Neuronal stem cell (in vitro differentiated cells): Measurements from ENCODE around the gene SARS2.

ENCODE experiments used
- DNase-seq: peaks from one replicate; pipeline ENCODE4 v3.0.0-alpha.2; 2013; ENCODE audit warnings: low spot score
- H2AFZ ChIP-seq: one replicate; pipeline ENCODE4 v1.6.1; 2013; ENCODE audit warnings: mild to moderate bottlenecking, low read length, inconsistent platforms
- H2AK5ac ChIP-seq: 2 replicates; pipeline ENCODE4 v1.6.1; 2013; ENCODE audit warnings: low read depth, mild to moderate bottlenecking, inconsistent platforms, low read length, moderate library complexity, mixed read lengths
- H2BK120ac ChIP-seq: 2 replicates; pipeline ENCODE4 v1.6.1; 2013; ENCODE audit warnings: low read depth, mild to moderate bottlenecking, inconsistent platforms, low read length, moderate library complexity, mixed read lengths
- H2BK12ac ChIP-seq: one replicate; pipeline ENCODE4 v1.6.1; 2013; ENCODE audit warnings: low read length, inconsistent platforms
- H2BK15ac ChIP-seq: 2 replicates; pipeline ENCODE4 v1.6.1; 2013; ENCODE audit warnings: mild to moderate bottlenecking, low read length, inconsistent platforms, mixed read lengths
- H2BK5ac ChIP-seq: one replicate; pipeline ENCODE4 v1.6.1; 2013; ENCODE audit warnings: inconsistent platforms, mild to moderate bottlenecking, low read length, moderate library complexity
- H3K14ac ChIP-seq: one replicate; pipeline ENCODE4 v1.6.1; 2013; ENCODE audit warnings: low read length, inconsistent platforms
- H3K18ac ChIP-seq: 2 replicates; pipeline ENCODE4 v1.6.1; 2013; ENCODE audit warnings: low read length, inconsistent platforms
- H3K23ac ChIP-seq: 2 replicates; pipeline ENCODE4 v1.6.1; 2013; ENCODE audit warnings: low read depth, mild to moderate bottlenecking, mixed read lengths, low read length, inconsistent platforms; ENCODE audit not compliant: poor library complexity
- H3K27ac ChIP-seq: replicated peaks from 3 replicates; pipeline ENCODE4 v1.5.1; 2013; ENCODE audit warnings: low read length, inconsistent platforms
- H3K27me3 ChIP-seq, 3 experiments: 2 replicates each; pipeline ENCODE4 v1.6.1; 2013; ENCODE audit warnings: low read length in 3 of 3, mild to moderate bottlenecking in 2 of 3, inconsistent platforms in 1 of 3, low read depth in 1 of 3, mixed read lengths in 1 of 3, moderate library complexity in 1 of 3; ENCODE audit not compliant: control insufficient read depth in 3 of 3, insufficient read depth in 3 of 3
- H3K36me3 ChIP-seq, 2 donors: replicated peaks in 1 of 2; 2 replicates each; pipeline ENCODE4 v1.6.1; 2013; ENCODE audit warnings: low read length in 2 of 2; ENCODE audit not compliant: control insufficient read depth in 2 of 2, insufficient read depth in 2 of 2
- H3K4ac ChIP-seq: 2 replicates; pipeline ENCODE4 v1.6.1; 2013; ENCODE audit warnings: inconsistent platforms, mild to moderate bottlenecking, low read length, moderate library complexity
- H3K4me1 ChIP-seq, 2 donors: 1 replicate in 1 of 2; 2 replicates in 1 of 2; pipeline ENCODE4 v1.6.1; 2013; ENCODE audit warnings: low read length in 2 of 2, low read depth in 1 of 2; ENCODE audit not compliant: control insufficient read depth in 2 of 2, insufficient read depth in 1 of 2
- H3K4me2 ChIP-seq: one replicate; pipeline ENCODE4 v1.6.1; 2013; ENCODE audit warnings: mild to moderate bottlenecking, low read length, inconsistent platforms; ENCODE audit not compliant: insufficient read depth, poor library complexity, severe bottlenecking
- H3K4me3 ChIP-seq, 2 donors: 2 replicates each; pipeline ENCODE4 v1.5.1; 2013; ENCODE audit warnings: low read length in 2 of 2, mild to moderate bottlenecking in 2 of 2, inconsistent platforms in 1 of 2, moderate library complexity in 1 of 2
- H3K79me1 ChIP-seq: one replicate; pipeline ENCODE4 v1.6.1; 2013; ENCODE audit warnings: low read depth, mild to moderate bottlenecking, inconsistent platforms, low read length, moderate library complexity
- H3K9ac ChIP-seq: one replicate; pipeline ENCODE4 v1.6.1; 2013; ENCODE audit warnings: mild to moderate bottlenecking, low read depth, low read length, inconsistent platforms; ENCODE audit not compliant: poor library complexity
- H3K9me3 ChIP-seq, 2 donors: replicated peaks in 1 of 2; 2 replicates each; pipeline versions ENCODE3 to v1.6.1; 2013; ENCODE audit warnings: low read length in 2 of 2, mild to moderate bottlenecking in 2 of 2, inconsistent platforms in 1 of 2, low read depth in 1 of 2, mixed read lengths in 1 of 2, moderate library complexity in 1 of 2; ENCODE audit not compliant: control insufficient read depth in 2 of 2, insufficient read depth in 1 of 2
- H4K8ac ChIP-seq: one replicate; pipeline ENCODE4 v1.6.1; 2013; ENCODE audit warnings: low read depth, mild to moderate bottlenecking, inconsistent platforms, low read length, moderate library complexity
- H4K91ac ChIP-seq: one replicate; pipeline ENCODE4 v1.6.1; 2013; ENCODE audit warnings: low read length, low read depth, mild to moderate bottlenecking, inconsistent platforms; ENCODE audit not compliant: poor library complexity
- WGBS, 2 donors: extraction: QIAGEN DNeasy Blood & Tissue Kit; methylation state at CpG; one replicate each; pipeline ENCODE4 v1.1.7; 2013; ENCODE audit warnings: missing lambda C conversion rate in 2 of 2, mixed read lengths in 1 of 2; ENCODE audit not compliant: insufficient read length in 2 of 2, insufficient replicate concordance in 1 of 2; ENCODE audit errors: extremely low coverage in 2 of 2; 5-methylcytosine and 5-hydroxymethylcytosine counted together

SARS2 gene

DNA sequence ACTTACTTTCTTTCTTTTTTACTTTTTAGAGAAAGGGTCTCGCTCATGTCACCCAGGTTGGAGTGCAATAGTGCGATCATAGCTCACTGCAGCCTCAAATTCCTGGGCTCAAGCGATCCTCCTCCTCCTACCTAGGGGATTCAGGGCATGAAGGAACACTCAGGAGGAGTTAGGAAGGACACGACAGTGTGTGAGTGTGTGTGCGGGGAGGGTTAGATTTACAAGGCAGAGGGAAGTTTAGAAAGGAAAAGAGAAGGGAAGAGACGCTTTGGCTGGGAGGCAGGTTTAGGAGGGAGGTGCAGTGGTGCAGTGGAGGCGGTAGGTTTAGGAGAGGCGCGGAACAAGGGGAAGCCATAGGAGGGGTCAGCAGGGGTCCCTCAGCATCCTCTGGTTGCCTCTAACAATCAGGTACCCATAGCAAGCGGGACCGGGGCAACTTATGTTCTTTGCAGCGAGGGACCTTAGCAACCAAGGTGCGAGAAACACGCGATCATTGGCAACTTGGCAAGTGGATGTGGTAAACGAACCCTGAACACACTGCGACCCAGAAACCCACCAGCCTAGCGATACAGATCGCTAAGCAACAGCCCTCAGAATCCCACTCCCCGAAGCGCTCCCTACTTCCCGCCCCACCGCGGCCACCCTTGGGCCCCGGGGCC lies 31.6 kb downstream of the SARS2 start:
- DNase-seq: peak; percentile 20
- Histone ChIP-seq H3K4me2 (peak overlapping the region; percentile 75), H2BK120ac (peak overlapping the region; percentile 16), H3K4ac (no peak overlapping the region), H2AK5ac (peak overlapping the region; percentile 76), H4K8ac (peak overlapping the region; percentile 78), H3K14ac (no peak overlapping the region), H3K9me3 (peaks cover 2 to 6% of the 10 kb centered on the region in 2 donors), H3K23ac (peak overlapping the region; percentile 35), H2BK15ac (no peak overlapping the region), H2AFZ (peak overlapping the region; percentile 86), H2BK5ac (peak overlapping the region; percentile 48), H3K79me1 (peaks cover 2% of the 10 kb centered on the region), H2BK12ac (no peak overlapping the region), H3K27ac (no peak overlapping the region), H3K36me3 (no peaks in the 10 kb centered on the region), H3K18ac (peak overlapping the region; percentile 44), H3K27me3 (no peaks in the 10 kb centered on the region), H4K91ac (no peak overlapping the region), H3K4me1 (peaks cover 2 to 8% of the 10 kb centered on the region in 2 donors), H3K4me3 (peak overlapping the region; percentile 64 to 86), H3K9ac (peak overlapping the region; percentile 79)
- WGBS, 2 donors: no CpG with 5 or more reads among the region's 25 CpGs

DNA sequence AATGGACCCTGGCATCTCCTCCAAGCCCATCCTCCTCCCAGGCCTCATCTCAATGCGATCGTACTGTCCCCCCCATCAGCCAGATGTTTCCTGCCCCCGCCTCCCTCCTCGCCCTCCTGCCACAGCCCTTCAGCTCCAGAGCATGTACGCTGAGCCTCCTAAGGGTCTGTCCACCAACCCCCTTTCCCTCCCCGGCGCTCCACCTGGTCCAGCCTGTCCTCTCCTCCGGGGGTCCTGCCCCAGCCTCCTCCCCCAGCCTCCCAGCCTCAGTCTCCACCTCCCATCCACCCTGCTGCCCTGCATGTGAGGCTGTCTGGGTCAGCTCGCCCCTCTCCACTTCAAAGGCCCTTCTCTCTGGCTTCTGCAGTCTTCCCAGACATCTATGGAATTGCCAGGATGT lies 35.6 kb downstream of the SARS2 start:
- WGBS, 2 donors: no CpG with 5 or more reads among the region's 9 CpGs
- Histone ChIP-seq H2BK5ac (no peak overlapping the region), H3K18ac (no peak overlapping the region), H3K23ac (no peak overlapping the region), H3K4ac (no peak overlapping the region), H2BK120ac (no peak overlapping the region), H2BK15ac (no peak overlapping the region), H2BK12ac (no peak overlapping the region), H3K4me2 (no peak overlapping the region), H3K36me3 (no peaks in the 10 kb centered on the region), H3K14ac (no peak overlapping the region), H4K8ac (no peak overlapping the region), H3K27ac (no peak overlapping the region), H3K4me3 (no peak overlapping the region), H2AK5ac (no peak overlapping the region), H3K27me3 (no peaks in the 10 kb centered on the region), H2AFZ (no peak overlapping the region), H3K9ac (peak overlapping the region; percentile 2), H3K79me1 (no peaks in the 10 kb centered on the region), H3K4me1 (peaks cover 4 to 8% of the 10 kb centered on the region in 2 donors), H4K91ac (no peak overlapping the region), H3K9me3 (no peaks in the 10 kb centered on the region)
- DNase-seq: no peak

DNA sequence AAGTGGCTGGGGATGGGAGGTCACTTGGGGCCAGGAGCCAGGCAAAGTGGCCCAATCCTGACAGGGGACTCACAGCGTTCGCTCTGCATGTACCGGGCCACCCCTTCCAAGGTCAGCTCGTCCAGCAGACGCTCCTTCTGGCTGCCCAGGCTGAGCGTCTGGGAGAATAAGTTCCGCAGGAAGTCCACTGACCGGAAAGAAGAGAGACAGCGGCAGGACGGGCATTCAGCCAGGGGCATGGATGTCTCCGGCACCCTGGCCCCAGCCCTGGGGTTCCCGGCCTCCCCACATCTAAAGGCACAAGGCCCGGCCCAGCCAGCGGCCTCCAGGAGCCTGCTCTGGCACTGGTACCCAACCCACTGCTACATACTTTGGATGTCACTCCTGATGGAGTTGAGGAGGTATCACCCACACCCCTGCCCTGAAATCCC lies 37.2 kb downstream of the SARS2 start:
- H2BK5ac ChIP-seq: no peak overlapping the region
- H4K91ac ChIP-seq: no peak overlapping the region
- H3K4me2 ChIP-seq: no peak overlapping the region
- H3K23ac ChIP-seq: no peak overlapping the region
- no peak overlapping the region for H2AFZ ChIP-seq
- no peak overlapping the region for H3K4ac ChIP-seq
- no peaks in the 10 kb centered on the region for H3K9me3 ChIP-seq
- DNase-seq: no peak
- no CpG with 5 or more reads among the region's 14 CpGs for WGBS, 2 donors
- no peak overlapping the region for H2BK120ac ChIP-seq
- no peaks in the 10 kb centered on the region for H3K79me1 ChIP-seq
- H3K18ac ChIP-seq: no peak overlapping the region
- no peak overlapping the region for H2AK5ac ChIP-seq
- peaks cover 0 to 11% of the 10 kb centered on the region in 2 donors for H3K36me3 ChIP-seq
- H2BK12ac ChIP-seq: no peak overlapping the region
- no peak overlapping the region for H2BK15ac ChIP-seq
- no peak overlapping the region for H3K27ac ChIP-seq
- H3K4me1 ChIP-seq: peaks cover under 1 to 2% of the 10 kb centered on the region in 2 donors
- H3K27me3 ChIP-seq: no peaks in the 10 kb centered on the region
- H4K8ac ChIP-seq: no peak overlapping the region
- H3K9ac ChIP-seq: no peak overlapping the region
- H3K4me3 ChIP-seq: no peak overlapping the region
- H3K14ac ChIP-seq: no peak overlapping the region

DNA sequence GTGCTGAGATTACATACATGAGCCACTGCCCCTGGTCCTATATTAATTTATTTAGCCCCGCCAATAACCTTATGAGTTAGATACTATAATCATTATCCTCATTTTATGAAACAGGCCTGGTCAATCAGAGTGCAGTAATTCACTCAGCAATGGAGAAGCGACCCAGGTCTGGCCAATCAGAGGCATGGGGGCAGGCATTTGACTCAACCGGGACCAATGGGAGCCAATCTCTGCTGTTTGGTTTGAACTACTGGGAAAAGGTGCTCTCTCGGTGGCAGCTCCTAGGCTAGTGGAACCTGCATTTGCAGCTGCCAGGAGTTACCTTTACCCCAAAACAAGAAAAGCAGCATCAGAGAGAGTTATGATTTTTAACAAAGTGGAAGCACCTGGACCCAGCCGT lies 37.7 kb downstream of the SARS2 start:
- Histone ChIP-seq H3K18ac (no peak overlapping the region), H3K9ac (no peak overlapping the region), H2BK12ac (no peak overlapping the region), H2BK5ac (no peak overlapping the region), H2BK15ac (no peak overlapping the region), H3K36me3 (peaks cover 0 to 13% of the 10 kb centered on the region in 2 donors), H2BK120ac (no peak overlapping the region), H3K27me3 (no peaks in the 10 kb centered on the region), H4K91ac (no peak overlapping the region), H3K14ac (no peak overlapping the region), H2AK5ac (no peak overlapping the region), H3K4me2 (no peak overlapping the region), H3K79me1 (no peaks in the 10 kb centered on the region), H3K4me1 (peaks cover 0 to 2% of the 10 kb centered on the region in 2 donors), H3K4ac (no peak overlapping the region), H3K9me3 (no peaks in the 10 kb centered on the region), H4K8ac (no peak overlapping the region), H3K4me3 (no peak overlapping the region), H3K23ac (no peak overlapping the region), H2AFZ (no peak overlapping the region), H3K27ac (no peak overlapping the region)
- no peak for DNase-seq
- no CpG with 5 or more reads among the region's 5 CpGs for WGBS, 2 donors
